Neural progenitor cell (in vitro differentiated cells): ENCODE data around the gene COL8A1. TPM values are rescaled to one million over a fixed set of nuclear protein-coding genes. Genes with fewer than 3 reads are reported as not detected.

Source experiments
- DNase-seq: peaks from one replicate; pipeline ENCODE4 v3.0.0-alpha.2; 2016; ENCODE audit warnings: low spot score
- H2AFZ ChIP-seq: fragments of 200-600 bp; sonication (generic); replicated peaks from 2 replicates; pipeline ENCODE4 v1.6.1; 2016; ENCODE audit warnings: antibody characterized with exemption
- H3F3A ChIP-seq: fragments of 200-600 bp; sonication (generic); 2 replicates; pipeline ENCODE4 v1.6.1; 2016; ENCODE audit warnings: antibody characterized with exemption, low read depth
- H3K27ac ChIP-seq: fragments of 200-600 bp; sonication (generic); 2 replicates; pipeline ENCODE4 v1.5.1; 2016; ENCODE audit warnings: mild to moderate bottlenecking
- H3K27me3 ChIP-seq: fragments of 200-600 bp; sonication (generic); 2 replicates; pipeline ENCODE4 v1.6.1; 2016; ENCODE audit warnings: mild to moderate bottlenecking, moderate library complexity
- H3K36me3 ChIP-seq: fragments of 200-600 bp; sonication (generic); 2 replicates; pipeline ENCODE4 v1.5.1; 2016
- H3K4me1 ChIP-seq: fragments of 200-600 bp; sonication (generic); 2 replicates; pipeline ENCODE4 v1.6.1; 2016; ENCODE audit warnings: mixed run types
- H3K4me2 ChIP-seq: fragments of 200-600 bp; sonication (generic); 2 replicates; pipeline ENCODE4 v1.6.1; 2016
- H3K4me3 ChIP-seq: fragments of 200-600 bp; sonication (generic); 2 replicates; pipeline ENCODE4 v1.5.1; 2016
- H3K79me2 ChIP-seq: fragments of 200-600 bp; sonication (generic); 2 replicates; pipeline ENCODE4 v1.6.1; 2016; ENCODE audit warnings: low read depth
- H3K9ac ChIP-seq: fragments of 200-600 bp; sonication (generic); 2 replicates; pipeline ENCODE4 v1.6.1; 2016
- H3K9me3 ChIP-seq: fragments of 200-600 bp; sonication (generic); 2 replicates; pipeline ENCODE4 v1.5.1; 2016; ENCODE audit warnings: low read depth
- H4K20me1 ChIP-seq: fragments of 200-600 bp; sonication (generic); 2 replicates; pipeline ENCODE4 v1.6.1; 2016; ENCODE audit warnings: low read depth
- H3K27ac Mint-ChIP-seq: 3 replicates; pipeline ENCODE4 v1.8.0; 2021; ENCODE audit warnings: mixed read lengths
- H3K27me3 Mint-ChIP-seq: 2 replicates; pipeline ENCODE4 v1.8.0; 2022; ENCODE audit warnings: low read depth, mild to moderate bottlenecking, inconsistent platforms, moderate library complexity, mixed read lengths; ENCODE audit not compliant: insufficient read depth
- H3K36me3 Mint-ChIP-seq: 3 replicates; pipeline ENCODE4 v1.8.0; 2021; ENCODE audit warnings: mixed read lengths
- H3K4me1 Mint-ChIP-seq: 3 replicates; pipeline ENCODE4 v1.8.0; 2021; ENCODE audit warnings: mixed read lengths
- H3K4me3 Mint-ChIP-seq: 3 replicates; pipeline ENCODE4 v1.8.0; 2021; ENCODE audit warnings: mild to moderate bottlenecking, moderate library complexity, mixed read lengths
- H3K9me3 Mint-ChIP-seq: 3 replicates; pipeline ENCODE4 v1.8.0; 2020; ENCODE audit warnings: mixed read lengths
- EZH2 ChIP-seq: fragments of 200-600 bp; sonication (generic); IDR thresholded peaks from 2 replicates; pipeline ENCODE4 v1.6.1; 2017; ENCODE audit warnings: antibody characterized with exemption, mild to moderate bottlenecking, moderate library complexity
- EZH2phosphoT487 ChIP-seq: fragments of 200-600 bp; sonication (generic); IDR thresholded peaks from 2 replicates; pipeline ENCODE4 v1.6.1; 2017; ENCODE audit warnings: antibody characterized with exemption
- total RNA-seq: library from RNA; depleted of rRNA; stranded (reverse); fragments of >200 nt; gene quantifications from 2 replicates; pipeline ENCODE4 v1.2.3, GENCODE V29; 2015; ENCODE audit warnings: low replicate concordance
- TF ChIP-seq, protein P1 (sequence below): fragments of 200-600 bp; sonication (generic); IDR thresholded peaks from 2 replicates; pipeline ENCODE4 v1.5.1; 2017; ENCODE audit warnings: antibody characterized with exemption, mild to moderate bottlenecking

Gene COL8A1
- total RNA-seq, 1 donor from 2014 or later: not detected

DNA sequence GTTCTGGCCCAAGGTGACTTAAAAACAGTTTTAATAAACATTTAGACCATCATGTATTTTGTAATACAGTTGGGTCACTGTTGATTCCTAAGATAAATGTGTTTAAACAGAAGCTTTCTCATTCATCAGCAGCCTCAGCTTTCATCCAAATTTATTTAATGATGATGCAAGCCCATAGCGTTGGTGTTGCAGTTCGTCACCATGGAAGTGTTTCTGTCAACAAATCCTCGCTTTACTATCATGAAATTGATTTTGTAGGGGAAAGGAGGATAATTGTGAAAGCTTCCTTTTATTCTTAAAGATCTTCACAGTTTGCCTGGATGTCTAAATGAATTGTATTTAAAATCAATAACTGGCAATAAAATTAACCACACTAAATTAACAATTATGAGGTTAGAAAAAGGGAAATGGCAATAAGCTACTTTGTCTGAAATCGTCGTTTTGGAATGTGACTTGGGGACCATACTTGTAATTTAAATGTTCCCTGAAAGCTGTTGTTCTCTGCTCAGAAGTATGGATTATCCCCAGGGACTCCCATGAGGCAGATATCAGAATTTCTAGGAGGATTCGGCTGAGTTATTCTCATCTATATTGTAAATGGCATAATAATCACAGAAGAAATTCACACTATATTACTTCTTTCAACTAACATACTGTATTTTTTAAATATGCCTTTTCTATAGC lies 208.2 kb downstream of the COL8A1 start:
- no peaks in the 10 kb centered on the region for H3K9me3 Mint-ChIP-seq
- H3K27me3 Mint-ChIP-seq: no peaks in the 10 kb centered on the region
- H4K20me1 ChIP-seq: peaks cover 4% of the 10 kb centered on the region
- peaks cover 26% of the 10 kb centered on the region for H3K79me2 ChIP-seq
- H3K4me1 ChIP-seq: peaks cover 15% of the 10 kb centered on the region
- no peak overlapping the region for H2AFZ ChIP-seq
- H3K36me3 ChIP-seq: no peaks in the 10 kb centered on the region
- peaks cover 4% of the 10 kb centered on the region for H3F3A ChIP-seq
- no peak overlapping the region for H3K27ac Mint-ChIP-seq
- H3K4me2 ChIP-seq: no peak overlapping the region
- H3K36me3 Mint-ChIP-seq: no peaks in the 10 kb centered on the region
- no peak overlapping the region for H3K9ac ChIP-seq
- no peak overlapping the region for H3K27ac ChIP-seq
- H3K27me3 ChIP-seq: no peaks in the 10 kb centered on the region
- TF ChIP-seq EZH2phosphoT487 (no peak), EZH2 (no peak)
- TF ChIP-seq, protein P1, sequence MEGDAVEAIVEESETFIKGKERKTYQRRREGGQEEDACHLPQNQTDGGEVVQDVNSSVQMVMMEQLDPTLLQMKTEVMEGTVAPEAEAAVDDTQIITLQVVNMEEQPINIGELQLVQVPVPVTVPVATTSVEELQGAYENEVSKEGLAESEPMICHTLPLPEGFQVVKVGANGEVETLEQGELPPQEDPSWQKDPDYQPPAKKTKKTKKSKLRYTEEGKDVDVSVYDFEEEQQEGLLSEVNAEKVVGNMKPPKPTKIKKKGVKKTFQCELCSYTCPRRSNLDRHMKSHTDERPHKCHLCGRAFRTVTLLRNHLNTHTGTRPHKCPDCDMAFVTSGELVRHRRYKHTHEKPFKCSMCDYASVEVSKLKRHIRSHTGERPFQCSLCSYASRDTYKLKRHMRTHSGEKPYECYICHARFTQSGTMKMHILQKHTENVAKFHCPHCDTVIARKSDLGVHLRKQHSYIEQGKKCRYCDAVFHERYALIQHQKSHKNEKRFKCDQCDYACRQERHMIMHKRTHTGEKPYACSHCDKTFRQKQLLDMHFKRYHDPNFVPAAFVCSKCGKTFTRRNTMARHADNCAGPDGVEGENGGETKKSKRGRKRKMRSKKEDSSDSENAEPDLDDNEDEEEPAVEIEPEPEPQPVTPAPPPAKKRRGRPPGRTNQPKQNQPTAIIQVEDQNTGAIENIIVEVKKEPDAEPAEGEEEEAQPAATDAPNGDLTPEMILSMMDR: no peak
- H3K9me3 ChIP-seq: no peaks in the 10 kb centered on the region
- DNase-seq: no peak
- H3K4me1 Mint-ChIP-seq: no peaks in the 10 kb centered on the region
- H3K4me3 ChIP-seq: no peak overlapping the region
- no peak overlapping the region for H3K4me3 Mint-ChIP-seq

DNA sequence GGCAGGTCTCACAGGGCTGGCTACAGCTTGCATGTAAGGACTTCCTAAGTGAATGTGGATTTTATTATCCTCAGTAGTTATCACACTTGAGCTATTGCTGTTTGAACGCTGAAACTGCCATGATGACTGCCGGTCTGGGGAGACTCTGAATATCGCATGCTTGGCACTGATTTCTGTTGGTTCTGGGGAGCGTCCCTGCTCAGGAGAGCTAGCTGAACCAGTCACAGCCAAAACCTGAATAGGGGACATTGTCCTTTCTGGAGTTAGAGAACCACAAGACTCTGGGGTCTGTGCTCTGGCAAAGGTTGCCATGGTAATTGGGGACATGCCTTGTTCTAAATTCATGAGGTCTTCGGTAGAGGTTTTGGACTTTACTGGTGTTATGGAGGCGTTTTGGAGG lies 210.0 kb downstream of the COL8A1 start:
- no peak for DNase-seq
- Mint-ChIP-seq H3K4me3 (no peak overlapping the region), H3K27me3 (no peaks in the 10 kb centered on the region), H3K9me3 (no peaks in the 10 kb centered on the region), H3K4me1 (no peaks in the 10 kb centered on the region), H3K36me3 (no peaks in the 10 kb centered on the region), H3K27ac (no peak overlapping the region)
- H4K20me1 ChIP-seq: peaks cover 3% of the 10 kb centered on the region
- H3K79me2 ChIP-seq: peaks cover 31% of the 10 kb centered on the region
- H3K27ac ChIP-seq: no peak overlapping the region
- no peaks in the 10 kb centered on the region for H3K36me3 ChIP-seq
- no peak overlapping the region for H3K9ac ChIP-seq
- peaks cover 15% of the 10 kb centered on the region for H3K4me1 ChIP-seq
- no peak overlapping the region for H2AFZ ChIP-seq
- no peak overlapping the region for H3K4me2 ChIP-seq
- no peak overlapping the region for H3K4me3 ChIP-seq
- peaks cover 4% of the 10 kb centered on the region for H3F3A ChIP-seq
- no peaks in the 10 kb centered on the region for H3K9me3 ChIP-seq
- no peak for TF ChIP-seq EZH2phosphoT487
- TF ChIP-seq, protein P1: no peak
- no peak for TF ChIP-seq EZH2
- no peaks in the 10 kb centered on the region for H3K27me3 ChIP-seq

Other genes with a start within 250 kb of the COL8A1 start
- gene CMSS1, start 179.3 kb downstream of the COL8A1 start, total RNA-seq: 32.8 and 56.3 TPM in 2 replicates